ENCODE data around the gene INPP5E.

- TF ChIP-seq CTCF (conservative IDR thresholded peaks at IDR 0.05), result no peak
- TF ChIP-seq EZH2 (IDR thresholded peaks at IDR 0.05; ENCODE audit: low read depth), result no peak
Observed at GRCh38 chr9:136476369-136477150, 36.9 kb upstream of the INPP5E start.

Measured in PC-9 (cell line).